ENCODE data around the gene FEV.

The FEV gene

DNA sequence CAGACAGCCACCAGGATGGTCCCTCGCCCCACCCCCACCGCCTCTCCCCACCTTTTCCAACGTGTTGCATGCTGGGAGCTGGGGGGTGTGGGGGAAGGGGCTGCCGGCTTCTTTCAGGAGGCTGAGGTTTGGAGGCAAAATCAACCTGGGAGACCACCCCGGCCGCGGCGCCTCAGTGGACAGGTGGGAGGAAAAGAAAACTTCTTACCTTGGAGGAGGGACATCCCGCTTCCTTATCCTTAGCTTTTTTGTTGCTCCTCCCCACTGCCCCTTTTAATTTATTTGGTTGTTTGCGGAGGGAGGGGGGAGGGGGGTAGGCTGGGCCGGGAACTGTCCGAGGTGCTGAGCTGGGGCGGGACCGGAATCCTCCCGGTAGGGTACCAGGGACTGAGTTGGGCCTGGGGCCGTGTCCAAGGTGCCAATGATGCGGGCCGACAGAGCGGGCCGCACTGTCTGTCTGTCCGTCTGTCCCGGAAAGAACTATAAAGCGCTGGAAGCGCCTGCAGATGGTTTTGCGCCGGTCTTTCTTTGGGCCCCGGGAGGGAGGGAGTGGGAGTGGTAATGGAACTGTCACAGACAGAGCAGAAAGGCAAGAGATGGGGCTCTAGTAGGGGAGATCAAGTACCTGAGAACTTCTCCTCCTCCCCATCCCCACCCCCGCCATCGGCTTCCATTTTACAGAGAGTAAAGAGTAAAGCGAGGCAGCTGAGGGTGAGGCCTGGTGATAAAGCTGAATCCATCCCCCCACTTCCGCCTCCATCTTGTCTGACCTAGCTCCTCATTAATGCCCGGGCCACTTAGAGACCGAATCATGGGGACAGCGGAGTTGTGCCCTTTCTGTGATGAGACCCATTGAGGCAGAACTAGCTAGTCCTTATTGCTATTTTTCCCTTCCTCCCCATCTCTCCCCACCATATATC, 23.1 kb downstream of the FEV start:
- no peak overlapping the region for H3K4me2 ChIP-seq
- H4K20me1 ChIP-seq, result peaks cover 28% of the 10 kb centered on the region
- peaks cover 19% of the 10 kb centered on the region for H3K4me1 ChIP-seq
- H3K36me3 ChIP-seq, result no peaks in the 10 kb centered on the region
- H3K9ac ChIP-seq, result no peak overlapping the region
- no peak for TF ChIP-seq Cebpa-rat (IDR thresholded peaks at IDR 0.05)
- no peaks in the 10 kb centered on the region; the same call in 1 of the 2 replicates for H3K9me3 ChIP-seq
- peaks cover 52% of the 10 kb centered on the region for H3K27me3 ChIP-seq
- H3K27ac ChIP-seq, result no peak overlapping the region
- H3K4me3 ChIP-seq, result no peak overlapping the region

DNA sequence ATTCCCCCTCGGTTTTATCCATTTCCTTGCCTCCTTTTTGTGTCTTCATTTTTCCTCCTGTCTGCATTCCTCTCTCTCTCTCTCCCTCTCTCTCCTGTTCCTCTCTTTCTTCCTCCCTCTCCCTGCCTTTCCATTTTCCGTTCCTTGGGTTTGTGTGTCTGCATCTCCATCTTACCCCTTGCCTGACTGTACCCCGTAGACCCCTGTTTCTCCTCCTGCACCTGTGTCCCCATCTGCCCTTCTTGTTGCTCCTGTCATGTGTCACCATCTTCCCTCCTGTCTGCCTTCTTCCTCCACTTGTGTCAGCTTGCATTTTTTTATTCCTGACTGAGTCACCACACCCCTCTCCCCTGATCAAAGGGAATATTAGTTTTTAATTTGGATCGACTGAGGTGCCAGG, 23.8 kb downstream of the FEV start:
- TF ChIP-seq Cebpa-rat (IDR thresholded peaks at IDR 0.05), result no peak
- Histone ChIP-seq H3K4me3 (no peak overlapping the region), H3K27me3 (peaks cover 52% of the 10 kb centered on the region), H3K4me1 (peaks cover 19% of the 10 kb centered on the region), H4K20me1 (peaks cover 28% of the 10 kb centered on the region), H3K4me2 (no peak overlapping the region), H3K9me3 (no peaks in the 10 kb centered on the region; the same call in 1 of the 2 replicates), H3K36me3 (no peaks in the 10 kb centered on the region), H3K9ac (no peak overlapping the region), H3K27ac (no peak overlapping the region)

DNA sequence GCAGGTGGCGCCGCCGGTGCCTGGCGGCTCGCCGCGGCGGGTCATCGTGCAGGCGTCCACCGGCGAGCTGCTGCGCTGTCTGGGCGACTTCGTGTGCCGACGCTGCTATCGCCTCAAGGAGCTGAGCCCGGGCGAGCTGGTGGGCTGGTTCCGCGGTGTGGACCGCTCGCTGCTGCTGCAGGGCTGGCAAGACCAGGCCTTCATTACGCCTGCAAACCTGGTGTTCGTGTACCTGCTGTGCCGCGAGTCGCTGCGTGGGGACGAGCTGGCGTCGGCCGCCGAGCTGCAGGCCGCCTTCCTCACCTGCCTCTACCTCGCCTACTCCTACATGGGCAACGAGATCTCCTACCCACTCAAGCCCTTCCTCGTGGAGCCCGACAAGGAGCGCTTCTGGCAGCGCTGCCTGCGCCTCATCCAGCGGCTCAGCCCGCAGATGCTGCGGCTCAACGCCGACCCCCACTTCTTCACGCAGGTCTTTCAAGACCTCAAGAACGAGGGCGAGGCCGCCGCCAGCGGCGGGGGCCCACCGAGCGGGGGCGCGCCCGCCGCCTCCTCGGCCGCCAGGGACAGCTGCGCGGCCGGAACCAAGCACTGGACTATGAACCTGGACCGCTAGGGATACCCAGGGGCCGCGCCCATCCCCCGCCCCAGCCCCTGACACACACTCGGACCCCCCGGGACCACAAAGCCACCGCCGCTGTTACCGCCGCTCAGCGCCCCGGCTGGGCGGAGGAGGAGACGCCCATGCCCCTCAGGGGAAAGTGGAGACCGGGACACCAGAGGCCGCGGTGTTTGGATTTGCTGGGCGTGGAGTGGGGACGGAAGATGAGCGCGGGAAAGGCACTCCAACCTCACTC, 24.4 kb downstream of the FEV start:
- no peak overlapping the region for H3K9ac ChIP-seq
- H3K9me3 ChIP-seq, result no peaks in the 10 kb centered on the region; the same call in 1 of the 2 replicates
- TF ChIP-seq Cebpa-rat (IDR thresholded peaks at IDR 0.05), result no peak
- peak overlapping the region; percentile 100 for H3K4me2 ChIP-seq
- H3K4me3 ChIP-seq, result peak overlapping the region; percentile 71
- peaks cover 19% of the 10 kb centered on the region for H3K4me1 ChIP-seq
- H3K36me3 ChIP-seq, result no peaks in the 10 kb centered on the region
- H4K20me1 ChIP-seq, result peaks cover 28% of the 10 kb centered on the region
- no peak overlapping the region for H3K27ac ChIP-seq
- peaks cover 52% of the 10 kb centered on the region for H3K27me3 ChIP-seq

DNA sequence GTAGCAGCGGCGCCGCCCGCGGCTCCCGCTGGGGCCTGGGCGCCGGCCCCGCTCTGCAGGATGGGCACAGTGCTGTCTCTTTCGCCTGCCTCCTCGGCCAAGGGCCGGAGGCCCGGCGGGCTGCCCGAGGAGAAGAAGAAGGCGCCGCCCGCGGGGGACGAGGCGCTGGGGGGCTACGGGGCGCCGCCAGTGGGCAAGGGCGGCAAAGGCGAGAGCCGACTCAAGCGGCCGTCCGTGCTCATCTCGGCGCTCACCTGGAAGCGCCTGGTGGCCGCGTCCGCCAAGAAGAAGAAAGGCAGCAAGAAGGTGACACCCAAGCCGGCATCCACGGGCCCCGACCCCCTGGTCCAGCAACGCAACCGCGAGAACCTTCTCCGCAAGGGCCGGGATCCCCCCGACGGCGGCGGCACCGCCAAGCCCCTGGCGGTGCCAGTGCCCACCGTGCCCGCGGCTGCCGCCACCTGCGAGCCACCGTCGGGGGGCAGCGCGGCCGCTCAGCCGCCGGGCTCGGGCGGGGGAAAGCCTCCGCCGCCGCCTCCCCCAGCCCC, 25.1 kb downstream of the FEV start:
- no peaks in the 10 kb centered on the region; the same call in 1 of the 2 replicates for H3K9me3 ChIP-seq
- H4K20me1 ChIP-seq, result peaks cover 28% of the 10 kb centered on the region
- TF ChIP-seq Cebpa-rat (IDR thresholded peaks at IDR 0.05), result no peak
- no peak overlapping the region for H3K27ac ChIP-seq
- peak overlapping the region; percentile 71 for H3K4me3 ChIP-seq
- peaks cover 52% of the 10 kb centered on the region for H3K27me3 ChIP-seq
- H3K36me3 ChIP-seq, result no peaks in the 10 kb centered on the region
- peak overlapping the region; percentile 100 for H3K4me2 ChIP-seq
- H3K4me1 ChIP-seq, result peaks cover 19% of the 10 kb centered on the region
- no peak overlapping the region for H3K9ac ChIP-seq

DNA sequence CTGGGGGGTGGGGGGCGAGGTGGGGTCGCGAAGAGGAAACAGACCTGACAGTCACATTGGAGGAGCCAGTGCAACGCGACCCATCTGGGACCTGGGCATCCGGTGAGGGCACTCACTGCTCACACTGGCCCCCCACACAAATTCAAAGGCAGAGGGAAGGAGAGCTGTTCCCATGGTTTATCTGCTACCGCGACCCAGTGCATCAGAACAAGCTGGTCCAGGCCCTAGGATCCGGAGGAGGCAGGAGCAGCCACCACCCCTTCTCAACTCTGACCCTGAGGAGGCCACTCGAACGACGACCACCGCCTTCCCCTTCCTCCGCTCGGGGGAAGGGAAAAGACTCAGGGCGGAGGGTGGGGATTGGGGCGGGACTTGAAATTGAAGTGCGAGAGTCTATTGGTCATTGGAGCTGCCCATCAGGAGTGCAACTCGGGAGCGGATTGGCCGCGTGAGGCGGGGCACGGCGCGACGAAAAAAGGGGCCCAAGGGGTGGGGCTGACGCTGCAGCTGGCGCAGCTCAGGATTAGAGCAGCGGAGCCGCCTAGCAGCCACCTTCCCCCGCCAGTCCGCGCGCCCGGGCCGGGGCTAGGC, 25.7 kb downstream of the FEV start, which contains the start of gene CDK5R2:
Gene CDK5R2, plus strand, starts transcription at position 526 of the 591 bp plus-strand sequence. CDS start 155 bp downstream, outside the sequence.
- Histone ChIP-seq H3K9ac (peak within 1 kb of the TSS; percentile 53), H4K20me1 (peaks cover 28% of the 10 kb centered on the region), H3K4me2 (peak within 1 kb of the TSS; percentile 100), H3K9me3 (no peaks in the 10 kb centered on the region; the same call in 1 of the 2 replicates), H3K36me3 (no peaks in the 10 kb centered on the region), H3K27ac (no peak within 1 kb of the TSS), H3K4me1 (peaks cover 19% of the 10 kb centered on the region), H3K4me3 (peak within 1 kb of the TSS; percentile 71), H3K27me3 (peaks cover 48% of the 10 kb centered on the region)
- no peak for TF ChIP-seq Cebpa-rat (IDR thresholded peaks at IDR 0.05)

DNA sequence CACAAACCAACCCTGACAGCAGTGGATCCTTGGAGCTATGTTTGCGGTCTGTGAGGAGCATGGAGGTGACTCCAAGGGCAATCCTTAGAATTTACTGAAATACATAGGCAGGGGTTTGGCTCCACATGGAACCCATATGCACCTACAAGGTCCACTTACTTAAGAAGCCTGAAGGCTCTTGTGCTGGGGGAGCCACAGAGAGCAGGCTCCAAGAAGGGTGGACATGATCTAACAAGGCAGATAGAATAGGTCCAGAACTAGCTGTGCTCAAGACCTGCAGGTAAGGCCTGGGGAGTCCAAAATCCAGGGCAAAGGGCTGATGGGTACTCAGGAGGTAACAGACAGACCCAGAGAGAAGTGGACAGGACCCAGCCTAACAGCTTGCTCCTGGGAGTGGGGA, 26.7 kb downstream of the FEV start:
- peaks cover 24% of the 10 kb centered on the region for H4K20me1 ChIP-seq
- peaks cover 19% of the 10 kb centered on the region for H3K4me1 ChIP-seq
- peaks cover 38% of the 10 kb centered on the region for H3K27me3 ChIP-seq
- H3K9ac ChIP-seq, result no peak overlapping the region
- TF ChIP-seq Cebpa-rat (IDR thresholded peaks at IDR 0.05), result no peak
- H3K4me3 ChIP-seq, result no peak overlapping the region
- H3K4me2 ChIP-seq, result peak overlapping the region; percentile 100
- H3K9me3 ChIP-seq, result no peaks in the 10 kb centered on the region; the same call in 1 of the 2 replicates
- H3K27ac ChIP-seq, result no peak overlapping the region
- no peaks in the 10 kb centered on the region for H3K36me3 ChIP-seq

DNA sequence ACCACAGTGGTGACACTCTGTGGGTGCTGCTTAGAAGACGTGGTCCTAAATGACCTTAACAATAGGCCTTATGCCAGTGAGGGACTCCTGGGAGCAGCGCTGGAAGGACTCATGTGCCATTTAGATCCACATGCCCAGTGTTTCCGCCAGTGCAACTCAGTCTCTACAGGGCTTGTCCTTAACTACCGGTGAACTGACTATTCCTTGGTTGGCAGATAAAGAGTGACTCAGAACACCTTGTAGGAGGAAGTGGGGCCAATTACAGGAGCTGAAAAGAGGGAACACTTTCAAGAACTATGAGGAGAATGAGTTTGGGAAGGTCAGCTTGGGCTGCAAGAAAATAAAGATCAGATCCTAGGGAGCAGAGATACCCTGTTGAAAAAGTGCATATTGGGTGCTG, 27.3 kb downstream of the FEV start:
- no peak for TF ChIP-seq Cebpa-rat (IDR thresholded peaks at IDR 0.05)
- no peak overlapping the region for H3K9ac ChIP-seq
- H3K4me1 ChIP-seq, result peaks cover 19% of the 10 kb centered on the region
- no peak overlapping the region for H3K4me2 ChIP-seq
- no peaks in the 10 kb centered on the region for H3K9me3 ChIP-seq
- peaks cover 32% of the 10 kb centered on the region for H3K27me3 ChIP-seq
- H3K27ac ChIP-seq, result no peak overlapping the region
- H3K4me3 ChIP-seq, result no peak overlapping the region
- no peaks in the 10 kb centered on the region for H3K36me3 ChIP-seq
- peaks cover 18% of the 10 kb centered on the region for H4K20me1 ChIP-seq

DNA sequence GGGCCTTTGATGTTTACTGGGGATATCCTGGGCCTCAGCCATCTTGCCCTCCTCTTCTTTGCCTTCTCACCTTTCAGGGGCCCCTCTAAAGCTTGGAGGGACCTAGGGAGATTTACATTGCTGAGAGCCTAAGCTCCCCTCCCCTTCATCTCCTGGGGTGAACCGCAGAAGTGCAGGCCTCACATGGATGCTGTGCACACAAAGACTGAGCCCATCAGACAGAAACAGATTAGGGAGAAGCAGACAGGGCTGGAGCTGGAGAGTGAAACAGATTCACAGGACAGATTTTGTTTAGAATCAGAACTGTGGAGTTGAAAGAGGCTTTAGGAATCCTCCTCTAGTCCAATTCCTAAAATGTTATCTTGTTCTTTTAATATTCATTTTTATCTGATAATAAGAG, 28.9 kb downstream of the FEV start:
- peaks cover 19% of the 10 kb centered on the region for H3K4me1 ChIP-seq
- H3K4me3 ChIP-seq, result no peak overlapping the region
- H3K4me2 ChIP-seq, result no peak overlapping the region
- no peaks in the 10 kb centered on the region for H3K36me3 ChIP-seq
- H3K9ac ChIP-seq, result no peak overlapping the region
- H3K27ac ChIP-seq, result no peak overlapping the region
- TF ChIP-seq Cebpa-rat (IDR thresholded peaks at IDR 0.05), result no peak
- H3K9me3 ChIP-seq, result no peaks in the 10 kb centered on the region
- H4K20me1 ChIP-seq, result peaks cover 14% of the 10 kb centered on the region
- peaks cover 16% of the 10 kb centered on the region for H3K27me3 ChIP-seq

Measured in BLaER1 (cell line).